GM12801 (cell line): ENCODE results near the gene TCERG1L.

ENCODE experiments used
- CTCF ChIP-seq: IDR thresholded peaks from one replicate; pipeline ENCODE4 v1.5.1; 2011; ENCODE audit warnings: control low read depth; ENCODE audit not compliant: insufficient read length; ENCODE audit errors: extremely low read depth

The TCERG1L gene

GRCh38 chr10:131260452-131261211, 50.9 kb downstream of the TCERG1L start:
- no peak for TF ChIP-seq CTCF

DNA sequence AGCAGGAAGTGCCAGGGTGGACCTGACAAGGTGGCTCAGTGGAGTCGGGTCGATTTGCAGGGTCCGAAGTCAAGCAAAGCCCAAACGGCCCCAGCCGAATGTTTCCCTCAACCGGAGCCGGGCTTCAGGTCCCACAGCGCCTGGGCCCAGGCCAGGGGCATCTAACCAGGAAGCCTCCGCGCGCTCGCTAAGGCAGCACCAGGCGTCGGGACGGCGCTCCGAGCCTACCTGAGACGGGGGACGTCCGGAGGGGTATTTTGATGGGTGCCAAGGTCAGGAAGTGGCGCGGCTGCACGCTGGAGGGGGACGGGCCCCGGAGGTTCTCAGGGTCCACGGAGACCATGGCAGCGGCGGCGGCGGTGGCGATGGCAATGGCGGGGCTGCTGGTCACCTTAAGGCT, 51.5 kb downstream of the TCERG1L start:
- no peak for TF ChIP-seq CTCF

- TF ChIP-seq CTCF, result no peak
Observed at GRCh38 chr10:131259535-131259934, 52.0 kb downstream of the TCERG1L start.

- TF ChIP-seq CTCF, result no peak
Observed at GRCh38 chr10:131258256-131258655, 53.3 kb downstream of the TCERG1L start.

DNA sequence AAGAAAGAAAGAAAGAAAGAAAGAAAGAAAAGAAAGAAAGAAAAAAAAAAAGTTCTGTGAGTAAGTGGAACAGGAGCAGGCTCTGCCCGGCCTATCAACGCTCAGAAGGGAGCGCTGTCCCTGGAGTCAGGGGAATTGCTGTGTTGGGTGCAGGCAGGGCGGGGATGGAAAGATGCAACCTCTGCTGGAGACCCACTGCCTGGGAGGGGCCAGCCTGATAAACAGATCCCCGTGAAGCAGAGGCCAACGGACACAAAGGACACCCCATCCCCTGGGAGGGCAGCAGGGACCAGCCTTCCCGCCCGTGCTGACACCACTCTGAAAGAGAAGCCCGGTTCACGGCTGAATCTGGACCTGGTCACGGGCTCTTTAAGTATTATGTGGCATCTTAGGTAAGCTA, 54.5 kb downstream of the TCERG1L start:
- no peak for TF ChIP-seq CTCF

GRCh38 chr10:131254859-131255252, 56.7 kb downstream of the TCERG1L start:
- TF ChIP-seq CTCF, result no peak

DNA sequence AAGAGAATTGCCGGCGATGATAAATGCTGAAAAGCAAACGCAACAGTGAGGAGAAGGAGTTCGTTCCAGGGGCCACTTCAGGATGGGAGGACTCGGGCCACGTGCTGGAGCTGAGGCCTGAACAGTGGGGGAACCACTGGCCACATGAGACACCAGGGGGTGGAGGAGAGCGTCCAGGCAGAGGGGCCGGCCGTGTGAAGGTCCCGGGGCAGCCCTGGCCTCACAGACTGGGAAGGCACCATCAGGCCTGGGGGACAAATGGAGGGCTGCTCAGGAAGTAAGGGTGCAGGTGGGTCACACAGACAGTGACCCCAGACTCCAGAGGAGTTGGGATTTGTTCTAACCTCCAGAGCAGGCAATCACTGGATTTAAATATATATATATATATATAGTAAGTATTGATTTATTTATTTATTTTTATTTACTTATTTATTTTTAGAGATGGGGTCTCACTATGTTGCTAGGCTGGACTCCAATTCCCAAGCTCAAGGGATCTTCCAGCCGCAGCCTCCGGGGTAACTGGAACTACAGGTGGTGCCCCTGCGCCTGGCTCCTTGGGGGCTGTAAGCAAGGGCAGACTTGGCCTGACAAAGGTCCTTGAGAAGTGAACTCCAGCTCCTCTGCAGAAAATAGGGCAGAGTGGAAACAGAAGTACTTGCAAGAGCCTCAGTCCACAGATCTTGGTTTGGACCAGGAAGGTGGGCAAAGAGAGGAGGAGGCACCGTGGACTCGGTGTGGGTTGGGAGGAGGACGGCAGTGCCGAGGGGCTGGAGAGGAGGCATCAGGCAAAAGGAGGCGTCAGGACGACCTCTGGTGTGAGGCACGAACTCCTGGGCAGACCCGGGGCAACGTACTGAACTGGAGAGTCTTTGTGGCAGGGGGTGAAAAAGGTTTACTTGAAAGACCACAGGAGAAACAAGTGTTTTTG, 57.3 kb downstream of the TCERG1L start:
- TF ChIP-seq CTCF, result no peak
